ENCODE results near the gene GRAMD2B.

GRAMD2B gene

GRCh38 chr5:126486332-126486731 is 63.1 kb downstream of the GRAMD2B start:
- Mint-ChIP-seq H3K36me3 (ENCODE audit: low read depth) (peaks cover 63% of the 10 kb centered on the region), H3K4me1 (peaks cover 56% of the 10 kb centered on the region), H3K9me3 (no peaks in the 10 kb centered on the region), H3K27ac (peak overlapping the region in 1 of 3 experiments; percentile 39), H3K4me3 (no peak overlapping the region), H3K27me3 (ENCODE audit: low read depth) (no peaks in the 10 kb centered on the region)
- TF ChIP-seq CTCF (IDR thresholded peaks at IDR 0.05; ENCODE audit: unreplicated experiment in 3 of 3): no peak

- Mint-ChIP-seq H3K27me3 (ENCODE audit: low read depth) (no peaks in the 10 kb centered on the region), H3K4me1 (peaks cover 52% of the 10 kb centered on the region), H3K36me3 (ENCODE audit: low read depth) (peaks cover 67% of the 10 kb centered on the region), H3K27ac (peak overlapping the region in 1 of 3 experiments; percentile 97), H3K9me3 (no peaks in the 10 kb centered on the region), H3K4me3 (no peak overlapping the region)
- TF ChIP-seq CTCF (IDR thresholded peaks at IDR 0.05; ENCODE audit: unreplicated experiment in 3 of 3): no peak
Observed at GRCh38 chr5:126487596-126487995, 64.4 kb downstream of the GRAMD2B start.

GRCh38 chr5:126488443-126489065 is 65.3 kb downstream of the GRAMD2B start:
- no peaks in the 10 kb centered on the region for H3K9me3 Mint-ChIP-seq
- peaks cover 48% of the 10 kb centered on the region for H3K4me1 Mint-ChIP-seq
- H3K27ac Mint-ChIP-seq: peak overlapping the region; percentile 84 to 97 (median 97)
- H3K27me3 Mint-ChIP-seq (ENCODE audit: low read depth): no peaks in the 10 kb centered on the region
- no peak overlapping the region for H3K4me3 Mint-ChIP-seq
- no peak for TF ChIP-seq CTCF (IDR thresholded peaks at IDR 0.05; ENCODE audit: unreplicated experiment in 3 of 3)
- H3K36me3 Mint-ChIP-seq (ENCODE audit: low read depth): peaks cover 66% of the 10 kb centered on the region

GRCh38 chr5:126490167-126490940 is 67.1 kb downstream of the GRAMD2B start:
- TF ChIP-seq CTCF (IDR thresholded peaks at IDR 0.05; ENCODE audit: unreplicated experiment in 3 of 3): peak in 1 of 3 experiments; percentile 7
- peak overlapping the region; percentile 84 to 97 (median 97) for H3K27ac Mint-ChIP-seq
- peaks cover 47% of the 10 kb centered on the region for H3K4me1 Mint-ChIP-seq
- H3K4me3 Mint-ChIP-seq: no peak overlapping the region
- H3K27me3 Mint-ChIP-seq (ENCODE audit: low read depth): no peaks in the 10 kb centered on the region
- peaks cover 55% of the 10 kb centered on the region for H3K36me3 Mint-ChIP-seq (ENCODE audit: low read depth)
- no peaks in the 10 kb centered on the region for H3K9me3 Mint-ChIP-seq

- peaks cover 42% of the 10 kb centered on the region for H3K4me1 Mint-ChIP-seq
- peaks cover 33% of the 10 kb centered on the region for H3K36me3 Mint-ChIP-seq (ENCODE audit: low read depth)
- H3K27me3 Mint-ChIP-seq (ENCODE audit: low read depth): no peaks in the 10 kb centered on the region
- peak in 1 of 3 experiments; percentile 35 for TF ChIP-seq CTCF (IDR thresholded peaks at IDR 0.05; ENCODE audit: unreplicated experiment in 3 of 3)
- H3K9me3 Mint-ChIP-seq: no peaks in the 10 kb centered on the region
- H3K4me3 Mint-ChIP-seq: no peak overlapping the region
- peak overlapping the region; percentile 19 to 52 (median 35) for H3K27ac Mint-ChIP-seq
Observed at GRCh38 chr5:126492939-126493338, 69.7 kb downstream of the GRAMD2B start.

All from nephron (organoid).